DOHH2 (cell line): ENCODE data around the gene STAG2.

ENCODE experiments used
- H3F3A ChIP-seq: fragments of 200-600 bp; sonication (generic), shearing (Covaris generic); 2 replicates; pipeline ENCODE4 v1.6.0; 2016; ENCODE audit warnings: antibody characterized with exemption, mild to moderate bottlenecking; ENCODE audit not compliant: control insufficient read depth, insufficient read depth
- H3K27ac ChIP-seq: fragments of 200-600 bp; sonication (generic); 2 replicates; pipeline ENCODE4 v1.5.1; 2014; ENCODE audit warnings: low read depth, mild to moderate bottlenecking, low read length, moderate library complexity
- H3K27me3 ChIP-seq: fragments of 200-600 bp; sonication (generic); 2 replicates; pipeline ENCODE4 v1.6.1; 2014; ENCODE audit warnings: mild to moderate bottlenecking, low read length, mixed read lengths; ENCODE audit not compliant: control insufficient read depth
- H3K36me3 ChIP-seq: fragments of 200-600 bp; sonication (generic); 2 replicates; pipeline ENCODE4 v1.6.1; 2014; ENCODE audit warnings: mild to moderate bottlenecking, low read length, moderate library complexity, mixed read lengths; ENCODE audit not compliant: control insufficient read depth
- H3K4me1 ChIP-seq: fragments of 200-600 bp; sonication (generic); 2 replicates; pipeline ENCODE4 v1.6.1; 2014; ENCODE audit warnings: mild to moderate bottlenecking, low read length, mixed read lengths; ENCODE audit not compliant: control insufficient read depth
- H3K4me2 ChIP-seq: fragments of 200-600 bp; sonication (generic); 2 replicates; pipeline ENCODE4 v1.6.0; 2014; ENCODE audit warnings: mild to moderate bottlenecking, low read length, moderate library complexity
- H3K4me3 ChIP-seq: fragments of 200-600 bp; sonication (generic); 2 replicates; pipeline ENCODE4 v1.5.1; 2014; ENCODE audit warnings: mild to moderate bottlenecking, low read length, mixed read lengths
- H3K79me2 ChIP-seq: fragments of 200-600 bp; sonication (generic); 2 replicates; pipeline ENCODE4 v1.6.1; 2014; ENCODE audit warnings: mild to moderate bottlenecking, low read length, mixed read lengths; ENCODE audit not compliant: control insufficient read depth
- H3K9me2 ChIP-seq: fragments of 200-600 bp; sonication (generic); replicated peaks from 2 replicates; pipeline ENCODE4 v1.6.1; 2014; ENCODE audit warnings: mild to moderate bottlenecking, low read length, mixed read lengths; ENCODE audit not compliant: control insufficient read depth
- H3K9me3 ChIP-seq: fragments of 200-600 bp; sonication (generic); 2 replicates; pipeline ENCODE4 v1.6.1; 2014; ENCODE audit warnings: antibody characterized with exemption, low read length, mixed read lengths; ENCODE audit not compliant: control insufficient read depth, insufficient read depth
- H4K20me1 ChIP-seq: fragments of 200-600 bp; sonication (generic); 2 replicates; pipeline ENCODE4 v1.6.0; 2014; ENCODE audit warnings: low read depth, mild to moderate bottlenecking, antibody characterized with exemption, low read length, moderate library complexity; ENCODE audit not compliant: control insufficient read depth, insufficient read depth
- EZH2phosphoT487 ChIP-seq: fragments of 200-600 bp; sonication (generic); IDR thresholded peaks from 2 replicates; pipeline ENCODE4 v1.6.1; 2017; ENCODE audit warnings: borderline replicate concordance, mild to moderate bottlenecking, antibody characterized with exemption, low read length, moderate library complexity, mixed read lengths
- TF ChIP-seq, protein P1 (sequence below): fragments of 200-600 bp; sonication (generic); IDR thresholded peaks from one replicate; pipeline ENCODE4 v1.5.1; 2014; ENCODE audit warnings: antibody characterized with exemption, mild to moderate bottlenecking, low read depth, low read length; ENCODE audit not compliant: poor library complexity, severe bottlenecking

The STAG2 gene

DNA sequence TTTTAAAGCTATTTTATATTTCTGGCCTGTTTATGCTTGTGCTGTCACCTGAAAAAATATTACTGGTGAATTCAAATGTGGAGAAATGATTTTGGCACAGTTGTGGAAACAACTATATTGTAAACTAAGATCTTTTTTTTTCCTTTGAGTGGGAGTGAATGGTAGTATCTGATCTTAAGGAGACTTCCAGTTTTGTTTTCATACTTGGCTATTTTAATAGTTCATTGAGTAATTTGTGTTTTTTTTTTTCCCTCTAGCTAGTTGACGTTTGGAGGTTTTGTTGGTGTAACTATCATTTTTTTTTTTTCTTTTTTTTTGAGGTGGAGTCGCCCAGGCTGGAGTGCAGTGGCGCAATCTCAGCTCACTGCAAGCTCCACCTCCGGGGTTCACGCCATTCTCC, 10.5 kb downstream of the STAG2 start:
- Histone ChIP-seq H4K20me1 (no peaks in the 10 kb centered on the region; the same call in 1 of the 2 replicates), H3K9me2 (no peaks in the 10 kb centered on the region), H3K4me2 (no peak overlapping the region), H3K4me1 (peaks cover 13% of the 10 kb centered on the region), H3K27me3 (no peaks in the 10 kb centered on the region), H3F3A (no peaks in the 10 kb centered on the region), H3K27ac (no peak overlapping the region), H3K36me3 (no peaks in the 10 kb centered on the region; the same call in 1 of the 2 replicates), H3K4me3 (no peak overlapping the region), H3K79me2 (peaks cover 99% of the 10 kb centered on the region), H3K9me3 (no peaks in the 10 kb centered on the region)
- TF ChIP-seq, protein P1, sequence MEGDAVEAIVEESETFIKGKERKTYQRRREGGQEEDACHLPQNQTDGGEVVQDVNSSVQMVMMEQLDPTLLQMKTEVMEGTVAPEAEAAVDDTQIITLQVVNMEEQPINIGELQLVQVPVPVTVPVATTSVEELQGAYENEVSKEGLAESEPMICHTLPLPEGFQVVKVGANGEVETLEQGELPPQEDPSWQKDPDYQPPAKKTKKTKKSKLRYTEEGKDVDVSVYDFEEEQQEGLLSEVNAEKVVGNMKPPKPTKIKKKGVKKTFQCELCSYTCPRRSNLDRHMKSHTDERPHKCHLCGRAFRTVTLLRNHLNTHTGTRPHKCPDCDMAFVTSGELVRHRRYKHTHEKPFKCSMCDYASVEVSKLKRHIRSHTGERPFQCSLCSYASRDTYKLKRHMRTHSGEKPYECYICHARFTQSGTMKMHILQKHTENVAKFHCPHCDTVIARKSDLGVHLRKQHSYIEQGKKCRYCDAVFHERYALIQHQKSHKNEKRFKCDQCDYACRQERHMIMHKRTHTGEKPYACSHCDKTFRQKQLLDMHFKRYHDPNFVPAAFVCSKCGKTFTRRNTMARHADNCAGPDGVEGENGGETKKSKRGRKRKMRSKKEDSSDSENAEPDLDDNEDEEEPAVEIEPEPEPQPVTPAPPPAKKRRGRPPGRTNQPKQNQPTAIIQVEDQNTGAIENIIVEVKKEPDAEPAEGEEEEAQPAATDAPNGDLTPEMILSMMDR, result no peak
- no peak for TF ChIP-seq EZH2phosphoT487

DNA sequence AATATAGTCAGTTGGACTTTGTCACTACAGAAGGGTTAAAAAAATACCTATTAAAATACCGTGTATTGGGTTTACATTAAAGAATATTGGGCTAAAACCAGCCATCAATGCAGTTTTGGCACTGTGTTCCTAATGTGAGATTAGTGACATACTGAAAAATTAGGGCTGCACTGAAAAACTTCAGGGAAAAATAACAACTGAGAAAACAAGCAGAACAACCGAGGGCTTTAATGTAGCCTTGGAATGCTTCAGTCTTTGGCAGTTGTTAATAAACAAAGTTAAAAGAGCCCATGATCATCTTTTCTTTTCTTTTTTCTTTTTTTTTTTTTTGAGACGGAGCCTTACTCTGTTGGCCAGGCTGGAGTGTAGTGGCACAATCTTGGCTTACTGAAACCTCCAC, 12.4 kb downstream of the STAG2 start:
- peaks cover 6% of the 10 kb centered on the region for H4K20me1 ChIP-seq
- H3K36me3 ChIP-seq, result no peaks in the 10 kb centered on the region; the same call in 1 of the 2 replicates
- peaks cover 99% of the 10 kb centered on the region for H3K79me2 ChIP-seq
- H3K27me3 ChIP-seq, result no peaks in the 10 kb centered on the region
- H3F3A ChIP-seq, result no peaks in the 10 kb centered on the region
- no peak overlapping the region for H3K27ac ChIP-seq
- peaks cover 23% of the 10 kb centered on the region for H3K4me1 ChIP-seq
- no peak for TF ChIP-seq EZH2phosphoT487
- TF ChIP-seq, protein P1, result no peak
- H3K4me2 ChIP-seq, result no peak overlapping the region
- no peaks in the 10 kb centered on the region for H3K9me3 ChIP-seq
- H3K9me2 ChIP-seq, result no peaks in the 10 kb centered on the region
- H3K4me3 ChIP-seq, result no peak overlapping the region

DNA sequence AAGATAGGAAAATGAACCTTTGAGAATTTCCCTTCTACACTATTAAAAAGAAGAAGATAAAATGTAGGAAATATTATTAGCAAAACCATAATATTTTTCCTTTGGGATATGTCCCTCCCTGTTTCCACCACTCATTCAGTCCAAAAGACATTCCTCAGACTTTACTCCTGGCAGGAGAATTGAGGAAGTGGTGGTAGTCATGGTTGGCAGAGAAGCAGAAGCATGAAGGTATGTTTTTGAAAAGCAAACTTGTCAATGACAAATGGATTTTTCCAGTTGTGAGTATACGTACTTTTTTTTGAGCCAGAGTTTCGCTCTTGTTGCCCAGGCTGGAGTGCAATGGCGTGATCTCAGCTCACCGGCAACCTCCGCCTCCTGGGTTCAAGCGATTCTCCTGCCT, 13.7 kb downstream of the STAG2 start:
- no peaks in the 10 kb centered on the region for H3K9me2 ChIP-seq
- no peaks in the 10 kb centered on the region for H3F3A ChIP-seq
- no peaks in the 10 kb centered on the region for H3K36me3 ChIP-seq
- peaks cover 36% of the 10 kb centered on the region for H3K4me1 ChIP-seq
- H3K79me2 ChIP-seq, result peaks cover 99% of the 10 kb centered on the region
- TF ChIP-seq, protein P1, result no peak
- no peak for TF ChIP-seq EZH2phosphoT487
- H3K27ac ChIP-seq, result no peak overlapping the region
- no peaks in the 10 kb centered on the region for H3K27me3 ChIP-seq
- H3K4me2 ChIP-seq, result no peak overlapping the region
- H3K9me3 ChIP-seq, result no peaks in the 10 kb centered on the region
- no peak overlapping the region for H3K4me3 ChIP-seq
- peaks cover 14% of the 10 kb centered on the region for H4K20me1 ChIP-seq
